Effector memory CD8-positive, alpha-beta T cell (primary cell): Measurements from ENCODE around the gene TCF12.

Experiments used
- ATAC-seq: fragments of 150-1000 bp; cut with Tn5 transposase; replicated peaks from 2 replicates; pipeline ENCODE4 v1.10.0; 2021; ENCODE audit warnings: mild to moderate bottlenecking, moderate library complexity
- DNase-seq, 3 experiments: peaks; one replicate each; pipeline ENCODE4 v3.0.0; 2021
- H3K27ac Mint-ChIP-seq, 2 donors: one replicate each; pipeline ENCODE4 v1.8.0; 2022; ENCODE audit warnings: mild to moderate bottlenecking in 2 of 2, mixed read lengths in 2 of 2, moderate library complexity in 2 of 2
- H3K27me3 Mint-ChIP-seq, 2 donors: one replicate each; pipeline ENCODE4 v1.8.0; 2022; ENCODE audit warnings: mixed read lengths in 2 of 2
- H3K36me3 Mint-ChIP-seq: one replicate; pipeline ENCODE4 v1.8.0; 2022; ENCODE audit warnings: mild to moderate bottlenecking, moderate library complexity, mixed read lengths; ENCODE audit not compliant: insufficient read depth
- H3K4me1 Mint-ChIP-seq, 2 donors: one replicate each; pipeline ENCODE4 v1.8.0; 2022; ENCODE audit warnings: low read depth in 2 of 2, mixed read lengths in 2 of 2
- H3K4me3 Mint-ChIP-seq, 2 donors: one replicate each; pipeline ENCODE4 v1.8.0; 2022; ENCODE audit warnings: mild to moderate bottlenecking in 2 of 2, mixed read lengths in 2 of 2, moderate library complexity in 2 of 2
- H3K9me3 Mint-ChIP-seq, 2 donors: one replicate each; pipeline ENCODE4 v1.8.0; 2022; ENCODE audit warnings: mixed read lengths in 2 of 2

Gene TCF12

DNA sequence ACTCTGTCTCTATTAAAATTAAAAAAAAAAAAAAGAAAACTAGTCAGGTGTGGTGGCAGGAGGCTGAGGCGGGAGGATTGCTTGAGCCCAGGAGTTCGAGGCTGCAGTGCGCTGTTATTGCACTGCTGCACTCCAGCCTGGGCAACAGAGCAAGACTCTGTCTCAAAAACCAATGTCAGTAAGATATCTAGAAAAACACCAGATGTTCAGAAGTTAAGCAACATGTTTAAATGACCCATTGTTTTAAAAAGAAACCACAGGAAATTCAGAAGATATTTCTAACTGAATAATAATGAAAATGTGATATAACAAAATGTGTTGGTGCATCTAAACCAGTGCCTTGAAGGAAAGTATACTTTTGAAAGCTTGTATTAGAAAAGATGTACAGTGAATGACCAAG lies 254.5 kb downstream of the TCF12 start:
- H3K36me3 Mint-ChIP-seq: peaks cover 5% of the 10 kb centered on the region
- DNase-seq: no peak

GRCh38 chr15:57183041-57183440 lies 264.6 kb downstream of the TCF12 start:
- Mint-ChIP-seq H3K4me1 (peaks cover 0 to 17% of the 10 kb centered on the region in 2 donors), H3K9me3 (no peaks in the 10 kb centered on the region), H3K36me3 (peaks cover 15% of the 10 kb centered on the region), H3K27me3 (no peaks in the 10 kb centered on the region), H3K4me3 (no peak overlapping the region), H3K27ac (no peak overlapping the region)
- ATAC-seq (no peak), DNase-seq (no peak)

More for the DNA sequence above, 254.5 kb downstream of the TCF12 start:
- H3K27ac Mint-ChIP-seq: peak overlapping the region in 1 of 2 donors; percentile 4
- ATAC-seq: no peak
- H3K9me3 Mint-ChIP-seq: no peaks in the 10 kb centered on the region
- no peaks in the 10 kb centered on the region for H3K27me3 Mint-ChIP-seq
- H3K4me1 Mint-ChIP-seq: peaks cover 0 to 7% of the 10 kb centered on the region in 2 donors
- no peak overlapping the region for H3K4me3 Mint-ChIP-seq

GRCh38 chr15:57183614-57184344 lies 265.3 kb downstream of the TCF12 start:
- Mint-ChIP-seq H3K27ac (no peak overlapping the region), H3K36me3 (peaks cover 15% of the 10 kb centered on the region), H3K4me1 (peaks cover 0 to 17% of the 10 kb centered on the region in 2 donors), H3K27me3 (no peaks in the 10 kb centered on the region), H3K4me3 (no peak overlapping the region), H3K9me3 (no peaks in the 10 kb centered on the region)
- DNase-seq (no peak), ATAC-seq (no peak)

- DNase-seq: no peak
- H3K4me1 Mint-ChIP-seq: peaks cover 0 to 17% of the 10 kb centered on the region in 2 donors
- H3K27me3 Mint-ChIP-seq: no peaks in the 10 kb centered on the region
- H3K9me3 Mint-ChIP-seq: no peaks in the 10 kb centered on the region
- peaks cover 10% of the 10 kb centered on the region for H3K36me3 Mint-ChIP-seq
- H3K27ac Mint-ChIP-seq: no peak overlapping the region
- ATAC-seq: no peak
- H3K4me3 Mint-ChIP-seq: no peak overlapping the region
These were observed 266.1 kb downstream of the TCF12 start for GRCh38 chr15:57184502-57184901.

GRCh38 chr15:57185507-57186074 lies 267.1 kb downstream of the TCF12 start:
- Mint-ChIP-seq H3K9me3 (no peaks in the 10 kb centered on the region), H3K27ac (peak overlapping the region in 1 of 2 donors; percentile 31), H3K4me1 (peaks cover 2 to 17% of the 10 kb centered on the region in 2 donors), H3K27me3 (no peaks in the 10 kb centered on the region), H3K36me3 (peaks cover 10% of the 10 kb centered on the region), H3K4me3 (no peak overlapping the region)
- DNase-seq: no peak
- ATAC-seq: no peak

DNA sequence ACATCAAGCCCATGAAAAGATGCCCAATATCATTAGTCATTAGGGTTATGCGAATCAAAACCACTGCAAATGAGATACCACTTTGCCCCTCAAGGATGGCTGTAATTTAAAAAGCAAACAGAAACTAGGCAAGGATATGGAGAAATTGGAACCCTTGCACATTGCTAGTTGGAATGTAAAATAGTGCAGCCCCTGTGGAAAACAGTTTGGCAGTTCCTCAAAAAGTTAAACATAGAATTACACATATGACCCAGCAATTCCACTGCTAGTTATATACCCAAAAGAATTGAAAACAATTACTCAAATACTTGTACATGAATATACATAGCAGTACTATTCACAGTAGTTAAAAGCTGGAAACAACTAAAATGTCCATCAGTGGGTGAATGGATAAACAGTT lies 271.0 kb downstream of the TCF12 start:
- H3K27me3 Mint-ChIP-seq: no peaks in the 10 kb centered on the region
- peaks cover 14% of the 10 kb centered on the region for H3K36me3 Mint-ChIP-seq
- peaks cover 2% of the 10 kb centered on the region in 2 donors for H3K4me1 Mint-ChIP-seq
- no peak for ATAC-seq
- no peaks in the 10 kb centered on the region for H3K9me3 Mint-ChIP-seq
- H3K4me3 Mint-ChIP-seq: no peak overlapping the region
- H3K27ac Mint-ChIP-seq: no peak overlapping the region
- DNase-seq: no peak

- no peaks in the 10 kb centered on the region for H3K9me3 Mint-ChIP-seq
- no peak overlapping the region for H3K4me3 Mint-ChIP-seq
- no peak for DNase-seq
- H3K27me3 Mint-ChIP-seq: no peaks in the 10 kb centered on the region
- H3K36me3 Mint-ChIP-seq: peaks cover 14% of the 10 kb centered on the region
- ATAC-seq: no peak
- H3K27ac Mint-ChIP-seq: no peak overlapping the region
- peaks cover 0 to 2% of the 10 kb centered on the region in 2 donors for H3K4me1 Mint-ChIP-seq
These were observed 271.8 kb downstream of the TCF12 start for GRCh38 chr15:57190208-57190607.

GRCh38 chr15:57193161-57193560 lies 274.7 kb downstream of the TCF12 start:
- H3K27me3 Mint-ChIP-seq: no peaks in the 10 kb centered on the region
- ATAC-seq: no peak
- no peak overlapping the region for H3K4me3 Mint-ChIP-seq
- no peaks in the 10 kb centered on the region for H3K9me3 Mint-ChIP-seq
- peaks cover 0 to 2% of the 10 kb centered on the region in 2 donors for H3K4me1 Mint-ChIP-seq
- no peak for DNase-seq
- no peak overlapping the region for H3K27ac Mint-ChIP-seq
- H3K36me3 Mint-ChIP-seq: peaks cover 10% of the 10 kb centered on the region

- Mint-ChIP-seq H3K36me3 (peaks cover 14% of the 10 kb centered on the region), H3K27ac (no peak overlapping the region), H3K4me1 (peaks cover 0 to 2% of the 10 kb centered on the region in 2 donors), H3K27me3 (no peaks in the 10 kb centered on the region), H3K9me3 (no peaks in the 10 kb centered on the region), H3K4me3 (no peak overlapping the region)
- ATAC-seq (no peak), DNase-seq (no peak)
These were observed 276.9 kb downstream of the TCF12 start for GRCh38 chr15:57195326-57195725.

- Mint-ChIP-seq H3K9me3 (no peaks in the 10 kb centered on the region), H3K4me1 (peaks cover 2 to 6% of the 10 kb centered on the region in 2 donors), H3K36me3 (peaks cover 6% of the 10 kb centered on the region), H3K4me3 (no peak overlapping the region), H3K27ac (no peak overlapping the region), H3K27me3 (no peaks in the 10 kb centered on the region)
- ATAC-seq (no peak), DNase-seq (no peak)
These were observed 278.4 kb downstream of the TCF12 start for GRCh38 chr15:57196865-57197264.

DNA sequence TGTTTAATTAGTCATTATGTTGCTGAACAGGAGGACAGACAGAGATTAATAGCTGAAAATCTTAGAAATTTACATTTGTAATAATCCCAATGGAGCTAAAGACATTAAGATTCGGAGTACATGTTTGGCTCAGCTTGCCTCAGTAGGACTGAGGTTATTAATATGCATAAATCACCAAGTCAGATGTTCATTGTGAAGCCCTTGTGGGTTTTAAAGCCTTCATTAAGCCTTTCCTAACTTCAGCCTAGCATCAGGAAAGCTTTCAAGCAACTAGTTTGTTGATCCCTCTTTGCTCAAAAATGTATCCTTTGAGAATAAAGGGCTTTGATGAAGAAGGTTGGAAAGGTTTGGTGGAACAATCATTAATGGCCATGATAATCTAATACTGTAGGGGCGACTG lies 279.7 kb downstream of the TCF12 start:
- DNase-seq (no peak), ATAC-seq (no peak)
- peaks cover 2 to 6% of the 10 kb centered on the region in 2 donors for H3K4me1 Mint-ChIP-seq
- H3K4me3 Mint-ChIP-seq: no peak overlapping the region
- no peaks in the 10 kb centered on the region for H3K27me3 Mint-ChIP-seq
- peaks cover 4% of the 10 kb centered on the region for H3K36me3 Mint-ChIP-seq
- no peaks in the 10 kb centered on the region for H3K9me3 Mint-ChIP-seq
- H3K27ac Mint-ChIP-seq: peak overlapping the region in 1 of 2 donors; percentile 75

DNA sequence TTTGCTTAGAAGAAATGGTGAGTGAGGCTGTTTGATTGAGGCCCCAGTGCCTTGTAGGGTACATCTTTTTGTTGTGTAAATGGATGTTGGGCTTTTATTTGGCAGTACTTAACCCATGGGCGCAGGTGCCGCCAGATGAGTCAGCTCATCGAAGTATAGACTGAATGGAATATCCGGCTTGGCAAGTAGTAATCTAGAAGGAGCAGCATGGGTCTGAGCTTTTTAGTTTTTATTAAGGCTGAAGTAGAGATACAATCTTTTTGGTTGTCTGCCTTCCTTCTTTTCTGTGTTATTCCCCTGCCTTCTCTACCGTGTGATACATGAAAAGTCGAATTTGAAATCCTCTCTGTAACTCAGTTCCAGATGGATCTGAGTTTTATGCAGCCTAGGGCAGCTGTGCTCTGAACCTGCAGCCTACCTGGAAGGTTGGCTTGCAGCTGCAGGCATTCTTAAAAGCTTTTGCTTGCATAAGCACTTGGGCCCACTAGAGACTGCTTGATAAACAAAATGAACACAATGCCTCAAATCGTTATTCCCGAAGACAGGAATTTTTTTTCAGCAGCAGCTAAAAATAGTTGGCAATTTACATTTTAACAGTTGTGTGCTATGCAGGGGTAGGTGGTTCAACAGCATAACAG lies 280.3 kb downstream of the TCF12 start:
- no peak for DNase-seq
- peaks cover 6% of the 10 kb centered on the region for H3K36me3 Mint-ChIP-seq
- H3K27me3 Mint-ChIP-seq: no peaks in the 10 kb centered on the region
- no peak overlapping the region for H3K27ac Mint-ChIP-seq
- no peak for ATAC-seq
- no peaks in the 10 kb centered on the region for H3K9me3 Mint-ChIP-seq
- no peak overlapping the region for H3K4me3 Mint-ChIP-seq
- peaks cover 2 to 6% of the 10 kb centered on the region in 2 donors for H3K4me1 Mint-ChIP-seq

GRCh38 chr15:57201578-57201977 lies 283.1 kb downstream of the TCF12 start:
- peaks cover 6% of the 10 kb centered on the region for H3K36me3 Mint-ChIP-seq
- H3K27ac Mint-ChIP-seq: peak overlapping the region in 1 of 2 donors; percentile 11
- ATAC-seq (no peak), DNase-seq (no peak)
- H3K9me3 Mint-ChIP-seq: no peaks in the 10 kb centered on the region
- H3K27me3 Mint-ChIP-seq: no peaks in the 10 kb centered on the region
- H3K4me1 Mint-ChIP-seq: peaks cover 2 to 6% of the 10 kb centered on the region in 2 donors
- H3K4me3 Mint-ChIP-seq: no peak overlapping the region

GRCh38 chr15:57203906-57204305 lies 285.5 kb downstream of the TCF12 start:
- H3K9me3 Mint-ChIP-seq: no peaks in the 10 kb centered on the region
- ATAC-seq: no peak

More at GRCh38 chr15:57203906-57204305, 285.5 kb downstream of the TCF12 start:
- no peak for DNase-seq
- Mint-ChIP-seq H3K4me3 (no peak overlapping the region), H3K36me3 (peaks cover 6% of the 10 kb centered on the region), H3K4me1 (peaks cover under 1 to 6% of the 10 kb centered on the region in 2 donors), H3K27me3 (no peaks in the 10 kb centered on the region), H3K27ac (no peak overlapping the region)
